Heart left ventricle (tissue), 13 donors: Measurements from ENCODE around the gene SUMF1.

ENCODE experiments used
- POLR2A ChIP-seq, 2 donors: fragments of 450-650 bp; IDR thresholded peaks; one replicate each; pipeline ENCODE4 v1.6.1; 2017; ENCODE audit warnings: antibody characterized with exemption in 2 of 2, mild to moderate bottlenecking in 2 of 2, moderate library complexity in 2 of 2
- TF ChIP-seq, protein P1 (sequence below), 12 donors: fragments of 200-600 bp; sonication (generic) in 4 of 12; IDR thresholded peaks; one replicate each; pipeline versions ENCODE4 v1.5.0 to v1.8.0; 2018 to 2022; ENCODE audit warnings: antibody characterized with exemption in 12 of 12, mild to moderate bottlenecking in 5 of 12
- donor health status: ischemic (EF 13 %, LVEDD 7.1; RV severe dilation, severe dysfunction).
- donor health status: DM: no; HTN: yes; CAD: no.
- donor health status: DM: no; HTN: no; CAD: no.
- donor health status: ischemic (EF 25% LVEDD 6.9; RV normal size, moderate dysfunction).
- donor health status: ischemic (EF 25% LVEDD 5.7; RV mildly dilated, moderate dysfunction).
- donor health status: ischemic (EF 35%, LVEDD 5.7; RV mildly dilated, moderate dysfunction).
- donor health status: nonischemic (EF 11% LVEDD 7.7; RV severe dilation, severe dysfunction).
- donor health status: DM: yes; HTN: yes; CAD: no.
- donor health status: PGD.
- donor health status: ischemic (EF 29% LVEDD 5.4; RV normal size, mild dysfunction).
- donor health status: nonischemic (EF 23%, LVEDD 6.1; RV moderate dilation, normal function).

DNA sequence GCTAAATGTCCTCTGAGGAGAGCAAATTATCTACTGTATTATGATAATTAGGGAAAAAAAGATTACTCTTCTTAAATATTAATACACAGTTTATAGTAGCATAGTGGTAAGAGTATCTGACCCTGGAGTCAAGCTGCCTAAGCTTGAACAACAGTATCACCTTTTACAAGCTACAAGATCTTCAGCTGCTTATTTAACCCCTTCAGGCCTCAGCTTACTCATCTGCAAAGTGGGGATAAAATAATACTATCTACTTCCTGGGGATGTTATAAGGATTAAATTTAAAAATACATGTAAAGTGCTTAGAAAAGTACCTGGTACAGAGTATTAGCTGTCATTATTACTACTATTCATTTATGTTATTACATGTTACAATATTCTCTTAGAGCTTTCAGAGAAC lies 42.0 kb downstream of the SUMF1 start:
- TF ChIP-seq, protein P1, sequence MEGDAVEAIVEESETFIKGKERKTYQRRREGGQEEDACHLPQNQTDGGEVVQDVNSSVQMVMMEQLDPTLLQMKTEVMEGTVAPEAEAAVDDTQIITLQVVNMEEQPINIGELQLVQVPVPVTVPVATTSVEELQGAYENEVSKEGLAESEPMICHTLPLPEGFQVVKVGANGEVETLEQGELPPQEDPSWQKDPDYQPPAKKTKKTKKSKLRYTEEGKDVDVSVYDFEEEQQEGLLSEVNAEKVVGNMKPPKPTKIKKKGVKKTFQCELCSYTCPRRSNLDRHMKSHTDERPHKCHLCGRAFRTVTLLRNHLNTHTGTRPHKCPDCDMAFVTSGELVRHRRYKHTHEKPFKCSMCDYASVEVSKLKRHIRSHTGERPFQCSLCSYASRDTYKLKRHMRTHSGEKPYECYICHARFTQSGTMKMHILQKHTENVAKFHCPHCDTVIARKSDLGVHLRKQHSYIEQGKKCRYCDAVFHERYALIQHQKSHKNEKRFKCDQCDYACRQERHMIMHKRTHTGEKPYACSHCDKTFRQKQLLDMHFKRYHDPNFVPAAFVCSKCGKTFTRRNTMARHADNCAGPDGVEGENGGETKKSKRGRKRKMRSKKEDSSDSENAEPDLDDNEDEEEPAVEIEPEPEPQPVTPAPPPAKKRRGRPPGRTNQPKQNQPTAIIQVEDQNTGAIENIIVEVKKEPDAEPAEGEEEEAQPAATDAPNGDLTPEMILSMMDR (IDR thresholded peaks at IDR 0.05), result no peak
- TF ChIP-seq POLR2A (IDR thresholded peaks at IDR 0.05), result no peak
